ENCODE measurements around the gene MYO5C. TPM values are rescaled to one million over a fixed set of nuclear protein-coding genes. Genes with fewer than 3 reads are reported as not detected.
A peak's percentile ranks its signal among the peaks of the same experiment; 100 is the strongest.

The MYO5C gene
- total and polyA plus RNA-seq, 10 of the 15 experiments (the other 5 are each of a cell fraction or from before 2014, with no cell fraction given), result 0.29 to 1.3 (median 0.75) TPM

DNA sequence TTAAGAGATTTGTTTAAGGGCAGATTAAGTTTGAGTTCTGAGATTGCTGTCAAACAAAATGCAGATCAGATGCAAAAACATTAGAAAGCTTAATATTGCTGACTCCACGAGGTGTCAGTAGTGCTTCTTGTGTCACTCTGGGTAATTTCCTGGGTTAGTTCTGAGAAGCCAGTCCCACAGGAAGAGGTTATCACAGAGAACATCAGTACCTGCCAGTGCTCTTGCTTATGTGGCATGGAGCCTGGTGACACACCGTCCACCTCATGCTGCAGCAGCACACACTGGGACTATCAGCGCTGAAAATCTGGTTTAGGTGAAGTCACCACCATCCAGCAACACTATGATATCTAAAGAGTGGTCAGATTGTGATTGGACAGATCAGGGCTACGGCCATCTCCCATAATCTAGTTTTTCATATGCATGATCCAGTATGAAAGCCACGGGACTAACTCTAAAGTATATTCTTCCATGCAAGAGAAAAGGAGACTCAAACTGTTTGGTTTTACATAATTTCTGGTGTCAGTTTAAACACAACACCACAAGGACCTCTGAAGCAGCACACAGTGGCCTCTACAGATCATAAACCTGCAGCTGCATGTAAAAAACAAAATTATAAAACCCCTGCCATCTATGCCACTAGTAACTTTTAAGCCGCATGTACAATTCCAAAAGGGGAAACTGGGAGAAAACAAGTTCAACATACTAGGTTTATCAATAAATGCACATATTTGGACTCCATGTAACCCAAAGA is 36.1 kb upstream of the MYO5C start (continued):
- no peak for TF ChIP-seq DPF2 (IDR thresholded peaks at IDR 0.05)
- TF ChIP-seq, protein P1, sequence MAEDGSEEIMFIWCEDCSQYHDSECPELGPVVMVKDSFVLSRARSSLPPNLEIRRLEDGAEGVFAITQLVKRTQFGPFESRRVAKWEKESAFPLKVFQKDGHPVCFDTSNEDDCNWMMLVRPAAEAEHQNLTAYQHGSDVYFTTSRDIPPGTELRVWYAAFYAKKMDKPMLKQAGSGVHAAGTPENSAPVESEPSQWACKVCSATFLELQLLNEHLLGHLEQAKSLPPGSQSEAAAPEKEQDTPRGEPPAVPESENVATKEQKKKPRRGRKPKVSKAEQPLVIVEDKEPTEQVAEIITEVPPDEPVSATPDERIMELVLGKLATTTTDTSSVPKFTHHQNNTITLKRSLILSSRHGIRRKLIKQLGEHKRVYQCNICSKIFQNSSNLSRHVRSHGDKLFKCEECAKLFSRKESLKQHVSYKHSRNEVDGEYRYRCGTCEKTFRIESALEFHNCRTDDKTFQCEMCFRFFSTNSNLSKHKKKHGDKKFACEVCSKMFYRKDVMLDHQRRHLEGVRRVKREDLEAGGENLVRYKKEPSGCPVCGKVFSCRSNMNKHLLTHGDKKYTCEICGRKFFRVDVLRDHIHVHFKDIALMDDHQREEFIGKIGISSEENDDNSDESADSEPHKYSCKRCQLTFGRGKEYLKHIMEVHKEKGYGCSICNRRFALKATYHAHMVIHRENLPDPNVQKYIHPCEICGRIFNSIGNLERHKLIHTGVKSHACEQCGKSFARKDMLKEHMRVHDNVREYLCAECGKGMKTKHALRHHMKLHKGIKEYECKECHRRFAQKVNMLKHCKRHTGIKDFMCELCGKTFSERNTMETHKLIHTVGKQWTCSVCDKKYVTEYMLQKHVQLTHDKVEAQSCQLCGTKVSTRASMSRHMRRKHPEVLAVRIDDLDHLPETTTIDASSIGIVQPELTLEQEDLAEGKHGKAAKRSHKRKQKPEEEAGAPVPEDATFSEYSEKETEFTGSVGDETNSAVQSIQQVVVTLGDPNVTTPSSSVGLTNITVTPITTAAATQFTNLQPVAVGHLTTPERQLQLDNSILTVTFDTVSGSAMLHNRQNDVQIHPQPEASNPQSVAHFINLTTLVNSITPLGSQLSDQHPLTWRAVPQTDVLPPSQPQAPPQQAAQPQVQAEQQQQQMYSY (CRISPR knock-in tag; IDR thresholded peaks at IDR 0.05), result no peak
- TF ChIP-seq NFIC (IDR thresholded peaks at IDR 0.05; ENCODE audit: low read depth, low read length), result no peak
- TF ChIP-seq, protein P2, sequence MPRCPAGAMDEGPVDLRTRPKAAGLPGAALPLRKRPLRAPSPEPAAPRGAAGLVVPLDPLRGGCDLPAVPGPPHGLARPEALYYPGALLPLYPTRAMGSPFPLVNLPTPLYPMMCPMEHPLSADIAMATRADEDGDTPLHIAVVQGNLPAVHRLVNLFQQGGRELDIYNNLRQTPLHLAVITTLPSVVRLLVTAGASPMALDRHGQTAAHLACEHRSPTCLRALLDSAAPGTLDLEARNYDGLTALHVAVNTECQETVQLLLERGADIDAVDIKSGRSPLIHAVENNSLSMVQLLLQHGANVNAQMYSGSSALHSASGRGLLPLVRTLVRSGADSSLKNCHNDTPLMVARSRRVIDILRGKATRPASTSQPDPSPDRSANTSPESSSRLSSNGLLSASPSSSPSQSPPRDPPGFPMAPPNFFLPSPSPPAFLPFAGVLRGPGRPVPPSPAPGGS (IDR thresholded peaks at IDR 0.05; ENCODE audit: borderline replicate concordance, insufficient read depth, low read depth, low read length, poor library complexity, severe bottlenecking), result no peak
- no peak for TF ChIP-seq MYB (IDR thresholded peaks at IDR 0.05; ENCODE audit: borderline replicate concordance, low read depth, low read length)
- no peak; the same call in 1 of the 2 replicates for TF ChIP-seq IKZF1 (conservative IDR thresholded peaks at IDR 0.05)
- TF ChIP-seq IRF4 (IDR thresholded peaks at IDR 0.05; ENCODE audit: low read depth, low read length), result 0 out of 2 replicates have a peak, but pooled peaks have one; percentile 40
- TF ChIP-seq JUNB (IDR thresholded peaks at IDR 0.05), result no peak
- TF ChIP-seq RAD21 (IDR thresholded peaks at IDR 0.05; ENCODE audit: insufficient read depth, low read depth, low read length), result peak; percentile 96
- no peak for TF ChIP-seq SPI1 (IDR thresholded peaks at IDR 0.05; ENCODE audit: borderline replicate concordance, insufficient read depth, low read depth, low read length)
- TF ChIP-seq, protein P3, sequence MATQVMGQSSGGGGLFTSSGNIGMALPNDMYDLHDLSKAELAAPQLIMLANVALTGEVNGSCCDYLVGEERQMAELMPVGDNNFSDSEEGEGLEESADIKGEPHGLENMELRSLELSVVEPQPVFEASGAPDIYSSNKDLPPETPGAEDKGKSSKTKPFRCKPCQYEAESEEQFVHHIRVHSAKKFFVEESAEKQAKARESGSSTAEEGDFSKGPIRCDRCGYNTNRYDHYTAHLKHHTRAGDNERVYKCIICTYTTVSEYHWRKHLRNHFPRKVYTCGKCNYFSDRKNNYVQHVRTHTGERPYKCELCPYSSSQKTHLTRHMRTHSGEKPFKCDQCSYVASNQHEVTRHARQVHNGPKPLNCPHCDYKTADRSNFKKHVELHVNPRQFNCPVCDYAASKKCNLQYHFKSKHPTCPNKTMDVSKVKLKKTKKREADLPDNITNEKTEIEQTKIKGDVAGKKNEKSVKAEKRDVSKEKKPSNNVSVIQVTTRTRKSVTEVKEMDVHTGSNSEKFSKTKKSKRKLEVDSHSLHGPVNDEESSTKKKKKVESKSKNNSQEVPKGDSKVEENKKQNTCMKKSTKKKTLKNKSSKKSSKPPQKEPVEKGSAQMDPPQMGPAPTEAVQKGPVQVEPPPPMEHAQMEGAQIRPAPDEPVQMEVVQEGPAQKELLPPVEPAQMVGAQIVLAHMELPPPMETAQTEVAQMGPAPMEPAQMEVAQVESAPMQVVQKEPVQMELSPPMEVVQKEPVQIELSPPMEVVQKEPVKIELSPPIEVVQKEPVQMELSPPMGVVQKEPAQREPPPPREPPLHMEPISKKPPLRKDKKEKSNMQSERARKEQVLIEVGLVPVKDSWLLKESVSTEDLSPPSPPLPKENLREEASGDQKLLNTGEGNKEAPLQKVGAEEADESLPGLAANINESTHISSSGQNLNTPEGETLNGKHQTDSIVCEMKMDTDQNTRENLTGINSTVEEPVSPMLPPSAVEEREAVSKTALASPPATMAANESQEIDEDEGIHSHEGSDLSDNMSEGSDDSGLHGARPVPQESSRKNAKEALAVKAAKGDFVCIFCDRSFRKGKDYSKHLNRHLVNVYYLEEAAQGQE (IDR thresholded peaks at IDR 0.05; ENCODE audit: low read depth, low read length), result no peak
- TF ChIP-seq SMARCA5 (IDR thresholded peaks at IDR 0.05), result peak; percentile 82; the same call in 1 of the 2 replicates
- no peak for TF ChIP-seq MEF2A (IDR thresholded peaks at IDR 0.05; ENCODE audit: insufficient read depth, low read depth, low read length)
- TF ChIP-seq, protein P4, sequence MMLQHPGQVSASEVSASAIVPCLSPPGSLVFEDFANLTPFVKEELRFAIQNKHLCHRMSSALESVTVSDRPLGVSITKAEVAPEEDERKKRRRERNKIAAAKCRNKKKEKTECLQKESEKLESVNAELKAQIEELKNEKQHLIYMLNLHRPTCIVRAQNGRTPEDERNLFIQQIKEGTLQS (IDR thresholded peaks at IDR 0.05; ENCODE audit: borderline replicate concordance, extremely low read depth, low read depth, low read length), result no peak
- TF ChIP-seq SMAD1 (IDR thresholded peaks at IDR 0.05; ENCODE audit: low read depth, partially characterized antibody), result no peak
- TF ChIP-seq RBBP5 (conservative IDR thresholded peaks at IDR 0.05), result no peak
- TF ChIP-seq KDM1A (IDR thresholded peaks at IDR 0.05; ENCODE audit: borderline replicate concordance), result no peak
- TF ChIP-seq CBFB (IDR thresholded peaks at IDR 0.05; ENCODE audit: low read depth), result no peak
- TF ChIP-seq TCF12 (IDR thresholded peaks at IDR 0.05; ENCODE audit: low read depth, low read length), result no peak

Measured in GM12878 (cell line).